Ascending aorta (tissue), 2 donors: ENCODE results near the gene C12orf43. TPM values are rescaled to one million over a fixed set of nuclear protein-coding genes. Genes with fewer than 3 reads are reported as not detected.

ENCODE experiments used
- DNase-seq, 2 donors: peaks; one replicate each; pipeline ENCODE4 v3.0.0-alpha.2; 2019; ENCODE audit warnings: low spot score in 2 of 2
- H3K27ac ChIP-seq, 2 donors: fragments of 200-600 bp; sonication (generic); one replicate each; pipeline ENCODE4 v1.5.1; 2016 to 2017; ENCODE audit warnings: mild to moderate bottlenecking in 1 of 2
- H3K27me3 ChIP-seq: fragments of 200-600 bp; sonication (generic); one replicate; pipeline ENCODE4 v1.5.1; 2017
- H3K36me3 ChIP-seq, 2 donors: fragments of 200-600 bp; sonication (generic); one replicate each; pipeline ENCODE4 v1.5.1; 2016
- H3K4me1 ChIP-seq, 2 donors: fragments of 200-600 bp; sonication (generic); one replicate each; pipeline ENCODE4 v1.5.1; 2016 to 2017; ENCODE audit warnings: mild to moderate bottlenecking in 1 of 2
- H3K4me3 ChIP-seq, 2 donors: fragments of 200-600 bp; sonication (generic); one replicate each; pipeline ENCODE4 v1.5.1; 2016 to 2017; ENCODE audit warnings: mild to moderate bottlenecking in 1 of 2
- H3K9me3 ChIP-seq, 2 donors: fragments of 200-600 bp; sonication (generic); one replicate each; pipeline ENCODE4 v1.5.1; 2016
- CTCF ChIP-seq, 3 experiments: fragments of 200-600 bp in 2 of 3; fragments of 450-650 bp in 1 of 3; sonication (generic) in 2 of 3; IDR thresholded peaks; one replicate each; pipeline ENCODE4 v1.5.1; 2016 to 2019; ENCODE audit warnings: antibody characterized with exemption in 3 of 3, mild to moderate bottlenecking in 1 of 3, moderate library complexity in 1 of 3
- intact Hi-C: fragments of 100-400 bp; cut with DNase I; formaldehyde crosslinking; loops from one replicate; pipeline ENCODE4 v1.15.1; 2023
- total RNA-seq: library from RNA; depleted of rRNA; stranded (reverse); fragments of >200 nt; gene quantifications from one replicate; pipeline ENCODE4 v1.1.0, GENCODE V29; 2016

The C12orf43 gene
- total RNA-seq, 1 donor from 2014 or later: 47.1 TPM

- no peak overlapping the region for H3K4me3 ChIP-seq
- peaks cover 31 to 32% of the 10 kb centered on the region in 2 donors for H3K36me3 ChIP-seq
- peaks cover 0 to 2% of the 10 kb centered on the region in 2 donors for H3K4me1 ChIP-seq
- H3K27me3 ChIP-seq: no peaks in the 10 kb centered on the region
- DNase-seq: no peak
- no peak overlapping the region for H3K27ac ChIP-seq
- TF ChIP-seq CTCF (IDR thresholded peaks at IDR 0.05): no peak
- no peaks in the 10 kb centered on the region for H3K9me3 ChIP-seq
- intact Hi-C loops: no loop called here
These were observed 15.8 kb downstream of the C12orf43 start for GRCh38 chr12:121000530-121000929.

GRCh38 chr12:120999191-121000120 lies 16.8 kb downstream of the C12orf43 start:
- no peak for DNase-seq
- no peak for TF ChIP-seq CTCF (IDR thresholded peaks at IDR 0.05)
- Histone ChIP-seq H3K4me3 (no peak overlapping the region), H3K27me3 (no peaks in the 10 kb centered on the region), H3K9me3 (no peaks in the 10 kb centered on the region), H3K36me3 (peaks cover 25 to 26% of the 10 kb centered on the region in 2 donors), H3K4me1 (peaks cover 0 to 2% of the 10 kb centered on the region in 2 donors), H3K27ac (no peak overlapping the region)
- intact Hi-C loops: no loop called here

- no peak overlapping the region for H3K4me3 ChIP-seq
- H3K36me3 ChIP-seq: peaks cover 15 to 19% of the 10 kb centered on the region in 2 donors
- intact Hi-C loops: no loop called here
- no peak overlapping the region for H3K27ac ChIP-seq
- no peaks in the 10 kb centered on the region for H3K9me3 ChIP-seq
- no peaks in the 10 kb centered on the region for H3K27me3 ChIP-seq
- no peak for TF ChIP-seq CTCF (IDR thresholded peaks at IDR 0.05)
- H3K4me1 ChIP-seq: peaks cover 0 to 2% of the 10 kb centered on the region in 2 donors
- no peak for DNase-seq
These were observed 17.9 kb downstream of the C12orf43 start for GRCh38 chr12:120998435-120998834.

- Histone ChIP-seq H3K27ac (no peak overlapping the region), H3K27me3 (no peaks in the 10 kb centered on the region), H3K4me1 (peaks cover 0 to 2% of the 10 kb centered on the region in 2 donors), H3K4me3 (no peak overlapping the region), H3K36me3 (peaks cover 5 to 9% of the 10 kb centered on the region in 2 donors), H3K9me3 (no peaks in the 10 kb centered on the region)
- intact Hi-C loops: no loop called here
- DNase-seq: no peak
- TF ChIP-seq CTCF (IDR thresholded peaks at IDR 0.05): no peak
These were observed 18.8 kb downstream of the C12orf43 start for GRCh38 chr12:120997448-120997847.

GRCh38 chr12:120996133-120996746 lies 20.0 kb downstream of the C12orf43 start:
- intact Hi-C loops: no loop called here
- Histone ChIP-seq H3K4me3 (no peak overlapping the region), H3K27ac (no peak overlapping the region), H3K4me1 (peaks cover 0 to 2% of the 10 kb centered on the region in 2 donors), H3K9me3 (no peaks in the 10 kb centered on the region), H3K36me3 (no peaks in the 10 kb centered on the region), H3K27me3 (no peaks in the 10 kb centered on the region)
- no peak for TF ChIP-seq CTCF (IDR thresholded peaks at IDR 0.05)
- DNase-seq: no peak
